Neural progenitor cell (in vitro differentiated cells): Measurements from ENCODE around the gene MFSD6L.

Source experiments
- EZH2 ChIP-seq: fragments of 200-600 bp; sonication (generic); IDR thresholded peaks from 2 replicates; pipeline ENCODE4 v1.6.1; 2017; ENCODE audit warnings: antibody characterized with exemption, mild to moderate bottlenecking, moderate library complexity
- EZH2phosphoT487 ChIP-seq: fragments of 200-600 bp; sonication (generic); IDR thresholded peaks from 2 replicates; pipeline ENCODE4 v1.6.1; 2017; ENCODE audit warnings: antibody characterized with exemption
- TF ChIP-seq, protein P1 (sequence below): fragments of 200-600 bp; sonication (generic); IDR thresholded peaks from 2 replicates; pipeline ENCODE4 v1.5.1; 2017; ENCODE audit warnings: antibody characterized with exemption, mild to moderate bottlenecking

DNA sequence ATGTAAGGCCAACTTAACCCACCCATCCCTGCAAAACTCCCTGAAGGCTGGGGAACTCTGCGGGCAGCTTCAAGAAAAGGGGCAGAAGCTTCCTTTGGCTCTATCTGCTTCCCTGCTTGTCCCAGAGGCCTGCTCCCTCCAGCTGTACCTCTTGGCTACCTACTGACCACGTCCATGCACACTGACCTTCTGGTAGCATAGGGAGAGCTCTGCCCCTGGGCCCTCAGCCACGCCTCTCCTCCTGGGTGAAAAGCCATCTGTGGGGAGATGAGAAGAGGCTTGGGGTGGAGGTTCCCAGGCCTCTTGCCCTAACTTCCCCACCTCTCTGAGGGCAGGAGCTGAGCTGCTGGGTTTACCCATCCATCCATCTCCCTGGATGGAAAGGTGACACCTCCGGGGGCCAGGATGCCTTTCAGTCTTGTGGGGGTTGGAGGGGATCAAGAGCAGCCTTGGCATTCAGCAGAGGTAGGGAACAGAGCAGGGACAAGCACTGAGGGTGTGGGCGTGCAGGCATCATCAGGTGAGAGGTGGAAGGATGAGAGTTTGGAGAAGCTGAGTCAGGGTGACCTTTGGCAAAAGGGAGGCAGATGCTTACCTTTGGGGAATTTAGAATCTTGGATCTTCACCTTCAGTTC, 23.4 kb upstream of the MFSD6L start:
- TF ChIP-seq EZH2, result no peak
- TF ChIP-seq, protein P1, sequence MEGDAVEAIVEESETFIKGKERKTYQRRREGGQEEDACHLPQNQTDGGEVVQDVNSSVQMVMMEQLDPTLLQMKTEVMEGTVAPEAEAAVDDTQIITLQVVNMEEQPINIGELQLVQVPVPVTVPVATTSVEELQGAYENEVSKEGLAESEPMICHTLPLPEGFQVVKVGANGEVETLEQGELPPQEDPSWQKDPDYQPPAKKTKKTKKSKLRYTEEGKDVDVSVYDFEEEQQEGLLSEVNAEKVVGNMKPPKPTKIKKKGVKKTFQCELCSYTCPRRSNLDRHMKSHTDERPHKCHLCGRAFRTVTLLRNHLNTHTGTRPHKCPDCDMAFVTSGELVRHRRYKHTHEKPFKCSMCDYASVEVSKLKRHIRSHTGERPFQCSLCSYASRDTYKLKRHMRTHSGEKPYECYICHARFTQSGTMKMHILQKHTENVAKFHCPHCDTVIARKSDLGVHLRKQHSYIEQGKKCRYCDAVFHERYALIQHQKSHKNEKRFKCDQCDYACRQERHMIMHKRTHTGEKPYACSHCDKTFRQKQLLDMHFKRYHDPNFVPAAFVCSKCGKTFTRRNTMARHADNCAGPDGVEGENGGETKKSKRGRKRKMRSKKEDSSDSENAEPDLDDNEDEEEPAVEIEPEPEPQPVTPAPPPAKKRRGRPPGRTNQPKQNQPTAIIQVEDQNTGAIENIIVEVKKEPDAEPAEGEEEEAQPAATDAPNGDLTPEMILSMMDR, result no peak
- no peak for TF ChIP-seq EZH2phosphoT487
